Activated gamma-delta T cell (primary cell): ENCODE data around the gene MIGA1.
"Not testable (repeated sequence)": the region's sequence is repeated elsewhere in the genome, so short reads cannot be mapped to it uniquely, and the experiment has no call there.

Source experiments
- DNase-seq: peaks from one replicate; lab custom pipeline; 2025; lab: John Stamatoyannopoulos, UW

The MIGA1 gene

DNA sequence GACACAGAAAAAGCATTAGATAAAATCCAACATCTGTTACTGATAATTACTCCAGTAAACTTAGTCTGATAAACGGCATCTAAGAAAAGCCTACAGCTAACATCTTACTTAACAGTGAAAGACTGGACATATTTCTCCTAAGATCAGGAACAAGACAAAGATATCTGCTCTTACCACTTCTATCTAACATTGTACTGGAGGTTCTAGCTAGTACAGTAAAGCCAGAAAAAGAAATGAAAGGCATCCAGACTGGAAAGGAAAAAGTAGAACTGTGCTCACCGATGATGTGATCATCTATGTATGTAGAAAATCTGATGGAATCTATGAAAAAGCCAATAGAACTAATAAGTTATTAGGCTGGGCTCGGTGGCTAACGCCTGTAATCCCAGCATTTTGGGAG, 130.7 kb downstream of the MIGA1 start:
- DNase-seq = no peak

DNA sequence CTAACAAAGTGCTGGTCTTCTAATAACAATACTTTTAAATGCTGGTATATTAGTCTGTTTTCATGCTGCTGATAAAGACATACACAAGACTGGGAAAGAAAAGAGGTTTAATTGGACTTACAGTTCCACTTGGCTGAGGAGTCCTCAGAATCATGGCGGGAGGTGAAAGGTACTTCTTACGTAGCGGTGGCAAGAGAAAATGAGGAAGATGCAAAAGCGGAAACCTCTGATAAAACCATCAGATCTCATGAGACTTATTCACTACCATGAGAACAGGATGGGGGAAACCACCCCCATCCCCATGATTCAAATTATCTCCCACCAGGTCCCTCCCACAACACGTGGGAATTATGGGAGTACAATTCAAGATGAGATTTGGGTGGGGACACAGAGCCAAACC, 139.5 kb downstream of the MIGA1 start:
- DNase-seq = not testable (repeated sequence)

DNA sequence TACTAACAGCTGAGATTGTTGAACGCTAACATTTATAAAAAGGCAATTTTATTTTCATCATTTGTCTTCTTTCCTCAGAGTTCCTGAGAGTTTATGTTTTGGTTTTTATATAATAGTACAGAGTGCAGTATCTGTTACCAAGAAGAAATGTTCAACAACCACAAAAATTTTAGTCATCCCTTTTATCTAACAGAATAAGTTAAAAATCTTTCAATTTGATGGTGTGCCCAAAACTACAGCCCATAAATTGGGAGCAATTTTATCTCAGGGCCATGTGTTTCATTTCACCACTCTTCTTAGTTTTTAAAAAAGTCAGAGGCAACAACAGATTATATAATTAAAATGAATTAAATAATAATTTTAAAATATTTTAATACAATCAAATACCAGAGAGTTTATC, 146.1 kb downstream of the MIGA1 start:
- DNase-seq = no peak

DNA sequence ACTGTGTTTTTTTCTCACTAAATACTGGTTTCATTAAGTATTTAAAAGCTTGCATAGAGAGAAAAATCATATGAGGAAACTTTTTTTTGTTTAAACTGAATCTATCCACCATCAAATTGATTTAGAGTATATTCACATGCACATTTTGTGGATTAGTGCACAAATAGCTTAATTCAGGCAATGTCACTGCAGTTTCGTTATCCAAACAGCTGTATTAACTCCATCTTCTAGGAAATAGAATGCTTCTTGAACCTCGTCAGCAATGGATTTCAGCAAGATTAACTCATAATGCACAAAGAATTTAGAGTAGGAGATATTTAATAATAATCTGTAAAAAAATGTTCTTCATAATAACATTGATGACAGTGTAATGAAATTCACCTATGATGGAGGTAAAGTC, 146.5 kb downstream of the MIGA1 start:
- no peak for DNase-seq

DNA sequence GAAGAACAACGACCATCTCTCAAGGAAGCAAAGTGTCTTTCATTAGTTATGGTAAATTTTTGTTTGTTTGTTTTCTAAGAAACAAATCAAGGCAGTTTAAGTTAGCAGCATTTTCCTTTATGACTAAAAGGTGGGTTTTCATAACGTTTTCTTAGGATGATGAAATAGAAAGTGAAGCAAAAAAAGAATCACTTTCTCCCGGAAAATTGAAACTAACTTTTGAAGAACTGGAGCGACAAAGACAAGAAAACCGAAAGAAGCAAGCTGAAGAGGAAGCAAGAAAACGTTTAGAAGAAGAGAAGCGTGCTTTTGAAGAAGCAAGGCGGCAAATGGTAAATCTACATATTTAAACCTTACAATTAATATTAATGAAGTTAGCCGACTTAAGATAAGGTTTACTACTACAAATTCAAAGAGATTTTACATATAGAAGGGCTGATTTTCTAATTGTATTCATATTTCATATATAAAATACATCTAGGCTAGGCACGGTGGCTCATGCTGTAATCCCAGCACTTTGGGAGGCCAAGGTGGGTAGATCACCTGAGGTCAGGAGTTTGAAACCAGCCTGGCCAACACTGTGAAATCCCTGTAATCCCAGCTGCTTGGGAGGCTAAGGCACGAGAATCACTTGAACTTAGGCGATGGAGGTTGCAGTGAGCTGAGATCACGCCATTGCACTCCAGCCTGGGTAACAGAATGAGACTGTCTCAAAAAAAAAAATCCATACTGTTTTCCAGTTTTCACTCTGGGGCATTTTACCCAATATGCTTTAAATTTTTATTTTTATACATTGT, 147.3 kb downstream of the MIGA1 start:
- DNase-seq = no peak

DNA sequence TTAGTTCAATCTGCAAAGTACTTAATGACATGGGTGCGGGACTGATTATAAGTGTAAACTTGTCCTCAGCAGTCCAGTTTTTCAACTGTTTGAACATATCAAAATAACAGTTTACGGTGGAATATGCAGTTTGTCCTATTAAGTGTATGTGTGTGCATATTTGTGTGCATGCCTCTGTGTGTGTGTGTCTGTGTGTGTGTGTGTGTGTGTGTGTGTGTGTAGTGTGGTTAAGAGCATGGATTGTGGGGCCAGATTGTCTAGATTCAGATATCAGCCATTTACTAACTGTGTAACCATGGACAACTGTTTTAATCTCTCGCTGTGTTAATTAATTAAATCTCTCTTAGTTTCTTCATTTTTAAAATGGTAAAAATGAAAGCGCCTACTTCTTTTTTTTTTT, 148.0 kb downstream of the MIGA1 start:
- no peak for DNase-seq
